NCI-H2081 treated with DMSO at 0.1 percent for 48 hours (cell line): ENCODE measurements around the gene AATF.
"Not testable (repeated sequence)": the region's sequence is repeated elsewhere in the genome, so short reads cannot be mapped to it uniquely, and the experiment has no call there.

Experiments used
- DNase-seq: peaks from one replicate; lab custom pipeline; 2025; lab: John Stamatoyannopoulos, UW

AATF gene

DNA sequence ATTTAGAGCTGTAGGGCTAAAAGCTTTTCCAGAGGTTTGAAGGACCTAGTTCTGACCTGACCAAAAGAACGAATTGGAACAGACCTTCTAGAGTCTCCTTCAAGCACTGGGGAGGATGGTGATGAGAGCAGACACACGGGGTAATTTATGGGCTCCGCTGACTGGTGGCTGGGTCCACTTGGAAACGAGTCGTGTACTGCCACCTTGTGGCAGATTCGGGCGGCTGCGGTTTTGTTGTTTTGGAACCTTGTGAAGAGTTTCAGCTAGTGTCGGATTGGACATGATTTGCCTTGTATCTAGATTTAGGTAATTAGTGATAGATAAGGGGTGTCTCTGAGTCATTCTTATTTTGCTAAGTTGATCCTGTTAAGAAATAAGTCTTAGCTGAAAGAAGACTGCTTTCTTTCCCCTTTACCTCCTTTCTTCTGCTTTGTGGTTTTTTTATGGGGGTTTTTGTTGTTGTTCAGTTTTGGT lies 98.9 kb downstream of the AATF start:
- DNase-seq: no peak

DNA sequence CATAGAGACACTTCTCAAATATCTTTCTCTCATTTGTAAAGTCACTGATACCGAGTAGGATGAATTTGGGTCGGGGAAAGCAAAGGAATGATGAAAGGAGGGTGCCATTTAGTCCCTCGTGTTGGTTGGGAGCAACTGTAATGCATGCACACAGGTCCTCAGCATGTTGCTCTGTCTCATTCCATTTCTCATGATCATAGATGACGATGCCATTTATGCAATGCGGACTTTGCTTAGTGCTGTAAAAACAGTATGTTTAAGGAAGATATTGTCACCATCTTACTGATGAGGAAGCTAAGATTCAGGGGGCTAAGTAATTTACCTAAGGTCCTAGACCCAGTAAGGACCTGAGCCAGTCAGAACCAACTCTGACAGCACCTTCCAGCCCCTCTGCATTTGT lies 100.1 kb downstream of the AATF start:
- DNase-seq: no peak

DNA sequence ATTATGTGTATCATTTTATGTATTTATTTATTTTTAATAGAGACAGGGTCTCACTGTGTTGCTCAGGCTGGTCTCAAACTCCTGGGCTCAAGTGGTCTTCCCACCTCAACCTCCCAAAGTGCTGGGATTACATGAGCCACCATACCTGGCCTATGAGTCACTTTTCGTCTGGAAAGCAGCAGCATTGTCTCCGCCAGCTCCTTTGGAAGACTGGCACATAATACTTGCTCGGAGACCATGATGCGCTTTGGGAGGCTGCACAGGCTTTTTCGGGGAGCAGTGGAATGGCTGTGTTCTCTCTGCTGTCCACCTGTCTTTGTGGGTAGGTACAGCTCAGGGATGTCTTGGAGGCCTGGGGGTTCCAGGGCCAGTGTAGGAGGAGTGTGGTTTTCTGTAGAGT lies 102.2 kb downstream of the AATF start:
- DNase-seq: no peak

DNA sequence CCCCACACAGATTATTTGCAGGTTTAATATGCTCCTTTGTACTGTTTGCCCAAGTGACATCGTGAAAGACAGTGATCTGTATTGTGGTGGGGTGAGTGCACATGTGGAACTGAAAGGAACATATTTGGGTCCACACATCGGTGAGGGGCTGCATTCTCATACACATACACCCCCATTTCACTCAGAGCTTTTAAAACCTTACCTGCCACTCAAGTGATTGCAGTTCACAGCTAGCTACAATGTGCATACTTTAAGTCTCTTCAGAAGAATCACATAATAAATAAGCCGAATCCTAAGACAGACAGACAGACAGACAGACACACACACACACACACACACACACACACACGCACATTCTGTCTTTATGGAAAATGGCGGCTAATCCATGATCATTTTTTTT lies 102.6 kb downstream of the AATF start:
- DNase-seq: no peak

DNA sequence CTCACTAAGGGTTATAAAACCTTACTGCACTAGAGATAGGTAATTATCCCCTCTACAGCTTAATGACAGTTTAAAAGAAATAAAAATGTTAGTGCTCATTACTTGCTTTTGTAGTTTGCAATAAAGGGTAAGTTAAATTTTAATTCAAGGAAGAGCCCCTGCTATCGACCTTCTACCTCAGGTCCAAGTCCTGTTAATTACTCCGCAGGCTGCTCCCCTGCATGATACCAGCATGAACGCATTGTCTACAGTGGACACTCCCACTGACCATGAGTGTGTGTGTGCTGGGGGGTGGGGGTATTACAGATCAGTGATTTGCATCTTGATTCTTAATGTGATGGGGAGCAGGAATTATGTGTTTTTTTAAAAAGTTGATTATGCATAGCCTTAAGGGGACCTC lies 103.1 kb downstream of the AATF start:
- no peak for DNase-seq

DNA sequence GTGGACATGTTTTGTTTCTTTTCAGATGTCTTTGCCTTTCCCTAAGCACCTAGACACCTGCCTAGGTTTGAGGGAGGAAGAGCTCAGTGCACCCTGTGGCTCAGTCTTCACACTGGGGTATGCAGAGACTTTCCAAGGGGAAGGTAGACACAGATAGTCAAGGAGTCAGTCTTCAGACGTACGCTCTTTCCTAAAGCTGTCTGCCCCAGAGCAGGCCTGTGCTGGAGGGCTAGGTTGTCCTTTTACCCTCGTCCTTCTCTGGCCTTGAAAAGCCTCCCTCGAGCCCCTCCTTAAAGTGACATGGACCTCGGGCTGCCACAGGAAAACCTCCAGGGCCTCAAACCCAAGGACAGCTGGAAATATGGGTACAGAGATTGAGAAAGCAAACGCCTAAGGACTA lies 103.7 kb downstream of the AATF start:
- no peak for DNase-seq

DNA sequence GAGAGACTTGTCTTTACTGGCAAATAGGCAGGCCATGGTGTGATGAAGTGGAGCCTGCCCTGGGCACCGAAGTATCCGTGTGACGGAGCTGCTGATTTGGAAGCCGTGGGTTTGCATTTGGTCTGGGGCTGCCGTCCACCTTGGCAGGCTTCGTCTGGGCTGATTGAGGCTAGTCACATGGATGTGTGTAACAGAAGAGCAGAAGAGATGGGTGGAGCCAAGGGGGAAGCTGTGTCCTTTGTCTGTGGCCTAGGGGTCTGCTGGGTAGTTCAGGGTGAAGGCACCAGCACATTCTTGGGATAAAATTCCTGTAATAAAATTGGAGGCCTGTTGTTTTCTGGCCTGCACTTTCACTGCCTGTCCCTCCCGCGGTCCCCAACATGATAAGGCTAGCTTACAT lies 106.1 kb downstream of the AATF start:
- DNase-seq: no peak

DNA sequence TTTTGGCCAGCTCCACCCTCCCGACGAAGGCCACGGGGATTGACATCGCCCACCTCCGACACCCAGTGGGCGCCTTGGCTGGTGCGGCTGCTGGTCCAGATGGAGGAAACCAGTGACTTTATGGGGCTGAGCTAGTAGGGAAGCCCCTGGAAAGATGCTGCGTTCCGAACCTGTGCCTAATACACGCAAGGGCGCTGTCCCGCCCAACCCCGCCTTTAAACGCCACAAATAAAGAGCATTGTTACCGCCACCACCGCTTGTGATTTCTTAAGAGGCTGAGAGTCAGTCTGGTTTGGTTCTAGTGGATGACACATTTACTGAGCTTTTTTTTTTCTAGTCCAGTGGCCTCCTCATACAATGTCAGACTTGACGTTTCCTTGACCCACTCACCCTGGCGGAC lies 107.9 kb downstream of the AATF start:
- no peak for DNase-seq

DNA sequence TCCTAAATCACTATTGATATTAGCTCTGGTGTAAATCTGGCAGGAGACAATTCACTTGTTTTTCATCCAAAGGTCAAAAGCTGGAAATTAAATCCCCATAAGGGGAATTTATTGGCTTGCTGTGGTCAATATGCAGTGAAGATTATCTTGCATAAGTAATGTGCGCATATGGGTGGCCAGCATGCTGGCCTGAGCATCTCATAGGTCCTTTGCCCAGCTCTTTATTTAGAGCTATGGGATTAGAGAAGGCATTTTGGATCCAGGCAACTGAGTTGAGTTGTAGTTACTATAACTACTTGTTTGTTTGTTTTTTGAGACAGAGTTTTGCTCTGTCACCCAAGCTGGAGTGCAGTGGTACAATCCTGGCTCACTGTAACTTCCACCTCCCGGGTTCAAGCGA lies 110.7 kb downstream of the AATF start:
- no peak for DNase-seq

DNA sequence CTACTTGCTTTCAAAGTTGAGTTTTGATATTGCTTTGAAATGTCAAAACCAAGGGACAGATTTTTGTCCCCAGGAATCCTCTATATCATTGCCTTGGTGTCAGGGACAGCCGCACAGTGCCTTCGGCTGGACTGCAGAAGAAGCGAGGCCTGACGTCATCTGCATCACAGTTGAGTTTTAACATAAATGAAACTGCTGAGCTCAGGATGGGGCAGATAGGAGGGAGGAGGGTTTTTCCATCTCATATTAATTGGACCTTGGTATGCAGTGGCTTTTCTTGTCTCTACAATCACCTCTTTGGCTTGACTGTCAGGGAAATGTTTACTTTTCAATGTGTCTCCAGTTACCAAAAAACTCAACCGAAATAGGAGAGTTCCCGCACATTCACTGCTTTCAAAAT lies 111.3 kb downstream of the AATF start:
- no peak for DNase-seq

DNA sequence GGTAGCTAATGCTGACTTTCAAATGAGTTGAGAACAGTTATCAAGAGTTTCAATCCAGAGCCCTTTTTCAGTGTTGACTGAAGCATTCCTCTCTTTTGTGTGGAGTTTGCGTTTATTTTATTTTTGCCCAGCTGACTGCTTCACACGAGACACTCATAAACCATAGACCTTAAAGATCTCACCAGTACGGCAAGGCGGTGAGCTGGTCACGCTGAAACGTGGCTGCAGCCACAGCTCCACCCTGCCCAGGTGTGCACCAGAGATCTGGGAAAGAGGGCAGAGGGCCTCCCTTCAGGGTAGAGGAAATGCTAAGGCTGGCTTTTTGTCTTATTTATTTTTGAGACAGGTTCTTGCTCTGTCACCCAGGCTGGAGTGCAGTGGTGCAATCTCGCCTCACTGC lies 112.2 kb downstream of the AATF start:
- DNase-seq: no peak

DNA sequence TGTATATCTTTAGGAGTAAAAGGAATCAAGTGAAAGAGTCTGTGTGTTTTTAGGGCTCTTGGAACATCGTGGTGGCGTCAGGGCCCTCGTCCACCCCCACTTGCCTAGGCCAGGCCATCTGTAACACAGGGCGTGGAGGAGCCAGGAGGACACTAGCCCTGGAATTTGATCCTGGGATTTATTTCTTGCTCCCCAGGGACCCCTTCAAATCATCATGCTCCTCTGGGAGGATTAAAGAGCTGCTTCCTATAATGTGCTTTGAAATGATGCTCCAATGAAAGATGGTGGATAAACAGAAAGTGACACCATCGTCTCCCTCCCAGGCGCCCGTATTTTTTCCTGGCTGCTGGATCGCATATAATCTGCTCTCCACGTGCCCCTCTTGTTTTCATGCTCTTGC lies 113.3 kb downstream of the AATF start:
- DNase-seq: no peak

DNA sequence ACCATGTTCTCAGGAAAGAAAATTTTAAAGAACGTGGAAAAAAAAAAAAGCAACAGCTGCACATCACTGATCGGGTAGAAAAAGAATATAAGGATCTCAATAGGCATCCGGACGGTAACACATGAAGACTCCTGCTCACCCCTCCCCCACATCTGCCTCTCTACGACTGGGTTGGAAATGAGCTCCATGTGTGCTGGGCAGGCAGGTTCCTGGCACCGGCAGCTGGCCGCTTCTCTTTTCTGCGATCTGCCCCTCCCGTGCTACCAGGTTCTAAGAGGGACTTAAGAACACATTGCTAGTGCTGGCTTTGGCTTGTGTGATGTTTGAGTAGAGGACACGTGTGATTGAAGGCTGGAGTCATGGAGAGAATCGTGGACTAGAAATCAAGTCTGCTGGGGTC lies 115.5 kb downstream of the AATF start:
- no peak for DNase-seq

DNA sequence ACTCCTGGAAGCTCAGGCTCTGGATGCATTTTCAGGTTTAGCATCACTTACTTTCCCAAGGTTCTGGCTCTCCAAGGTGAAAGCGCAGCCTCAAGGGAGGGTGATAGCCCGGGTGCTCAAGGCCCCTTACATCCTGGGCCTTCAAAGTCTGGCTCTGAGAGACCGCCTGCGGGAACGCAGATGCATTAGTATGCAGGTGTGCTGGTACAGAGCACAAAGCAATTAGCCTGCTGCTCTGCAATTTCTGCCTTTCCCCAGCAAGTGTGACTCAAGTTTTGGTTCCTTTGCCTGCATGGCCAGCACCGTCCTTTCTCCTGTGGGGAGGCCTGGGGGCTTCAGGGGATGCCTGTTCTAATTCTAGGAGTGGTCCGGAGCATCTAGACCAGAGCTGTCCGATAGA lies 116.2 kb downstream of the AATF start:
- DNase-seq: no peak

DNA sequence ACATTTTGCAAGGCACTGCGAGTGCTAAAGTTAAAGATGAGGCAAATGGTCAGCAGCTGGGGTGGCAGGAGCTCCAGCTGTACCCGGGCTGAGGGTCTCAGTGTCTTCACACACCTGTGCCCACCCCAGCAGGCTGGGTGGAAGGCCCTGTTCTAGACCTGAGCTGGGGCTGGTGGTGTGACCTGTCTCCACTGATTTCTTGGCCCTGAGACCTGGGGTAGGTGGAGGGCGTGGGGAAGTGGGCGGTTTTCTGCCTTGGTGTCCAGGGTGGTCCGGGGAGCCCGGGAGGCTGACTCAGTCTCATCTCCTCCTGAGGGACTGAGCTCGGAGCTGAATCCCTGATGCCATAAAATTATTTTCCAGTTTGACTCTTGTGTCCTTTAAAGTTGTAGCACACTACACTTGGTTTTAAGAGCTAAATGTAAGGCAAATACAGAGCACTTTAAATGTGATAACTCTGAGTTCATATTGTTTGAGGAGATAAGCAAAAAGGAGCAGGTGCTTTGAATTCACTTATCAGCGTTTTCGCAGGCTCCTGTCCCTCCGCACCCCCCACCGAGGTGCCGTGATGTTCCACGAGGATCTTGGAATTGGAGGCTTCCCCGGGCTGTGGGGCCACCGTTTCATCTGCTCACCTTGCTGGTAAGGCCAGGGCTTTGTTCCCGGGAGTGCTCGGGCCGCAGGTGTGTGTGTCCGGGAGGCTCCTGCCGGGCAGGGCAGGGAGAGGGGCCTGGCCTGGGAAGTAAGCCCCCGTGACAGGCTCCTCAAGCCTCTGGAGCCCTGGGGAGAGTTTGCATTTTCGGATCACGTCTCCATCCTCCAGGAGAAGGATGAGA lies 117.0 kb downstream of the AATF start:
- no peak for DNase-seq

DNA sequence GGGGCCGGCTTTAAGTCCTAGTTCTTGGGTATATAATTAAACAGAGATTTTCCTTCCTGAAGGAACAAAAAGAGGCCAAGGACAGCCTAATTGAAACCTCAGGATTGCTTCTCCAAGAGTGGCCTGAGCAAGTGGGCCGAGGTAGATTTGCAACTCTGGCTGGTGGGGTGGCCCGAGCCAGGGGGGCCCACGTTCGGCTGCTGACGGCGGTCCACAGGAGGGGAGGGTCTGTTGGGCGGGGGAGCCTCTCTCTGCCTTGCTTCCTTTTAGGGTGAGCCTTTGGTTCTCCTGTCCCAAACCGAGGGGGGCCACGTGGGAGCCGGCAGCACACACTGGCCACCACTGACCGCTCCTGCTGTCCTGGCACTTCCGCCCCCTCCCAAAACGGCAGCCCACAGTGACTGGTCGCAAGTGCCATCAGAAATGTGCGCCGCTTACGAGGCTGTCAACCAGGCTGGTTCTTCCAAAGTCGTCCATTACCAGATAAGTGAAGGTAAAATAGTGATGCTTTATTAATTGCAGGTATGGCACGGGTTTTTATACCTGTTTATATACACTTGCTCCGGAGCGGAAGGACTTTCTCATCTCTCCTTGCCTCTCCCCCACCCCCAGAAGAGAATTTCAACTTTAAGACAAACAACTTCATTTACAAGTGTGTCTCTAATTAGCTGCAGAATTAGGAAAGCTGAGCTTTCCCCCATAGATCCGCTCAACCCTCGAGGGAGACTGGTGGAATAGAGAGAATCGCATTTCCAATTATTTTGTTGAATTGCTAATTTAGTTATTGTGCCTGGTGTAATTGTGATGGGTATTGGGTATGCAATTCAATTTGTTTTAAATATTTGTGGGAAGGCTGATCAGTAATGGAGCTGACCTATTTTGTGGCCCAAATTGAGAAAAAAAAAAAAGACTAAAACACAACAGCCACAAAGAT lies 117.8 kb downstream of the AATF start:
- DNase-seq: no peak

DNA sequence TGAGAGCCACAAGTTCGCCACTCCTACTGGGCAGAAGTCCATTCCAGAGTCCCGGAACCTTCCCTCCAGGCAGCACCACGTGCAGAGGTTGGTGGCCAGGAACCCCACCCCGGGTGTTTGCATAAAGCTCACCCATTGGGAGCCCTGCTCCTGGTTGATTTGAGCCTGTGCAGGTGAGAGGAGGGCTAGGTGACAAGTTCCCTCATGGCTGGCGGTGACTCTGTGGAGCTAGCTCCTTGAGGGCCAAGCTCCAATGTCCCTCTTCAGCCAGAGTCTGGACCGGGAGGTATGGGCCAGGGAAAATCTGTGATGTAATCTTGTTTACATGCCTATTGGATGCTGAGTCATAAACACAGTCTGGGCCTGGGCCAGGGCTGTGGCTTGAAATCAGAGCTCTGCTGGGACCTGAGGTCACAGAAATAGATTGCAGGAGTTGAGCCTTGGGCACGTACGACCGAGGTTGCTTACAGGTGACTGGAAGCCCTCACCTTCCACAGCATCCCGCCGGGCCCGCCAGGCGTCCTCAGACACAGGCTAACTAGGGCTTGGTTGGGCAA lies 118.9 kb downstream of the AATF start:
- no peak for DNase-seq

DNA sequence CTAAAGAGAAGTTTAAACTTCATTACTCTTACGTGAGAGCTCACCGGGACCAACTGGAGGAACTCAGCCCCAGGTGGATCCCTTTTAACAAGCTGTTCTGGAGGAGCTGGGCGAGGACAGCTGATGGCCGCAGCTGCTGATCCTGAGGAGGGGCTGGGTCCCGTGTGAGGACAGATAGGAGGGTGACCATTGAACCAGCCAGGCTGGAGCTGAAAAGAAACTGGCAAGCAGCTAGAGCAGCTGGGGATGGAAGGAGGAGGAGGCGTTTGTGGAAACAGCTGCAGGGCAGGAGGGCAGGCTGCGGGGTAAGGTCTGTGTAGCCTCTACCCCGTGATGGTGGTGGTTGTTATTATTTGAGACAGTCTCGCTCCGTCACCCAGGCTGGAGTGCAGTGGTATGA lies 119.5 kb downstream of the AATF start:
- DNase-seq: no peak

DNA sequence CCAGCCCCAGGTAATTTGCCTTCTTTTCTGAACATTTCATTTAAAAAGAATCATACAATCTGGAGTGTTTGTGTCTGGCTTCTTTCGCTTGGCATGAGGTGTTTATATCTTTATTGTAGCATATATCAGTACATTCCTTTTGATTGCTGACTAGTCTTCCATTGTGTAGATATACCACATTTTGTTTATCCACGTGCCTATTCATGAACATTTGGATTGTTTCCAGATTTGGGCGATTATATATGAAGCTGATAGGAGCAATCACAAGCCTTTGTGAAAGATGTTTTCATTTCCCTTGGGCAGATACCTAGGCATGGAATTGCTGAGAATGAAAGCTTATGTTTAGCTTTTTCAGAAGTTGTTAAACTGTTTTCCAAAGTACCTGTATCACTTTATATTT lies 120.3 kb downstream of the AATF start:
- no peak for DNase-seq

DNA sequence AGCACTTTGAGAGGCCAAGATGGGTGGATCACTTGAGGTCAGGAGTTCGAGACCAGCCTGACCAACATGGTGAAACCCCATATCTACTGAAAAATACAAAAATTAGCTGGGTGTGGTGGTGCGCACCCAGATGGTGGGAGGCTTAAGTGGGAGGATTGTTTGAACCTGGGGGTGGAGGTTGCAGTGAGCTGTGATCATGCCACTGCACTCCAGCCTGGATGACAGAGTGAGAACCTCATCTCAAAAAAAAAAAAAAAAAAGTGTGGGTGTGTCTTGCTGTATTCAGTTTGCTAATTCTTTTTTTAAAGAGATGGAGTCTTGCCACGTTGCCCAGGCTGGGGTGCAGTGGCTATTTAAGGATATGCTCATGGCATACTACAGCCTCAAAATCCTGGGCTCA lies 124.7 kb downstream of the AATF start:
- not testable (repeated sequence) for DNase-seq

DNA sequence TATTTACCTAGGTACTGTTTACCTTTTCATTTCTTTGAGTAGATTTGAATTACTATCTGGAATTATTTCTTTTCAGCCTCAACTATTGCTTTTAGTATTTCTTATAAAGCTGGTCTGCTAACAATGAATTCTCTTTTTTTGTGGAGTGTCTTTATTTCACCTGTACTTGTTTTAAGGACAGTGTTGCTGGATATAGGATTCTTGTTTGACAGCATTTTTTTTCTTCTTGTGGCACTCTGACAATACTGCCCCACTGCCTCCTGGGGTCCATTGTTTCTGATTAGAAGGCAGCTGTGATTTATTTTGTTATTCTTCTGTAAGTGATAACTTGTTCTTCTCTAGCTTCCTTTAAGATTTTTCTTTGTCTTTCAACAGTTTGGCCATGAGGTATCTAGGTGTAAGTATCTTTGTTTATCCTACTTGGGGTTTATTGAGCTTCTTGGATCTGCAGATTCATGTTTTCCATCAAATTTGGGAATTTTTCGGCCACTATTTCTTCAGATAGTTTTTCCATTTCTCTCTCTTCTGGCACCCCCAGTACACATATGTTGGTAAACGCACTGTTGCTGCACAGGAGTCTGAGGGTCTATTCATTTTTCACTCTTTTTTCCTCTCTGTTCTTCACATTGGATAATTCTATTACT lies 130.4 kb downstream of the AATF start:
- no peak for DNase-seq

DNA sequence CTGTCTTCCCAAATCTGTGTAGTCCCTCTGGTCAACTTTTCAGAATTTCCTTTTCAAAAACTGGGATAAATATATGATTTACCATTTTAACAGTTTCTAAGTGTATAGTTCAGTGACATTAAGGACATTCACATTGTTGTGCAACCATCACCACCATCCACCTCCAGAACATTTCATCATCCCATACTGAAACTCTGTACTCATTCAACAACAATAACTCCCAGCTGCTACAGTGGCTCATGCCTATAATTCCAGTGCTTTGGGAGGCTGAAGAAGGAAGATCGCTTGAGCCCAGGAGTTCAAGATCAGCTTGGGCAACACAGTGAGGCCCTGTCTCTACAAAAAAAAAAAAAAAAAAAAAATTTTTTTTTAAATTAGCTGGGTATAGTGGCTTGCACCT lies 131.0 kb downstream of the AATF start:
- no peak for DNase-seq
